CD4-positive, alpha-beta memory T cell (primary cell): Measurements from ENCODE around the gene RAP1A. TPM values are rescaled to one million over a fixed set of nuclear protein-coding genes. Genes with fewer than 3 reads are reported as not detected.
A peak's percentile ranks its signal among the peaks of the same experiment; 100 is the strongest.
"Not testable (repeated sequence)": the region's sequence is repeated elsewhere in the genome, so short reads cannot be mapped to it uniquely, and the experiment has no call there.

Experiments
- CTCF ChIA-PET: fragments of 350-600 bp; sonication (Branson Sonifier 250); formaldehyde crosslinking; loops from one replicate; lab custom pipeline; 2021; ENCODE audit warnings: inconsistent platforms; ENCODE audit not compliant: partially characterized antibody; lab: Charles Lee
- POLR2A ChIA-PET: fragments of 350-600 bp; sonication (Branson Sonifier 250); formaldehyde crosslinking; loops from one replicate; lab custom pipeline; 2021; ENCODE audit not compliant: partially characterized antibody; lab: Charles Lee
- DNase-seq, 5 donors: peaks; one replicate each; pipeline versions ENCODE4 v3.0.0 to v3.0.0-alpha.2; 2020 to 2022; ENCODE audit warnings: mixed read lengths in 1 of 5
- H3K27ac ChIP-seq: one replicate; pipeline ENCODE4 v1.7.0; 2013; ENCODE audit warnings: low read depth, low read length
- H3K27me3 ChIP-seq: 2 replicates; pipeline ENCODE4 v1.7.0; 2013; ENCODE audit warnings: mild to moderate bottlenecking, low read length, moderate library complexity; ENCODE audit not compliant: insufficient read depth
- H3K36me3 ChIP-seq: 2 replicates; pipeline ENCODE4 v1.7.0; 2013; ENCODE audit warnings: mild to moderate bottlenecking, low read length, moderate library complexity; ENCODE audit not compliant: insufficient read depth
- H3K4me1 ChIP-seq: 2 replicates; pipeline ENCODE4 v1.7.0; 2013; ENCODE audit warnings: mild to moderate bottlenecking, low read length, moderate library complexity; ENCODE audit not compliant: insufficient read depth
- H3K4me3 ChIP-seq, 2 donors: one replicate each; pipeline ENCODE4 v1.7.0; 2013; ENCODE audit warnings: low read length in 2 of 2, mild to moderate bottlenecking in 1 of 2
- H3K9me3 ChIP-seq, 2 donors: one replicate each; pipeline ENCODE4 v1.7.0; 2013; ENCODE audit warnings: low read length in 2 of 2, control low read depth in 1 of 2; ENCODE audit not compliant: control insufficient read depth in 1 of 2
- H3K27ac Mint-ChIP-seq, 7 donors: one replicate each; pipeline ENCODE4 v1.8.0; 2020 to 2021; ENCODE audit warnings: mixed read lengths in 7 of 7, mild to moderate bottlenecking in 6 of 7, inconsistent platforms in 3 of 7, moderate library complexity in 3 of 7
- H3K27me3 Mint-ChIP-seq, 2 donors: one replicate each; pipeline ENCODE4 v1.8.0; 2020 to 2021; ENCODE audit warnings: mixed read lengths in 2 of 2
- H3K36me3 Mint-ChIP-seq, 2 donors: one replicate each; pipeline ENCODE4 v1.8.0; 2020 to 2021; ENCODE audit warnings: mixed read lengths in 2 of 2, inconsistent platforms in 1 of 2, mild to moderate bottlenecking in 1 of 2
- H3K4me1 Mint-ChIP-seq, 4 donors: one replicate each; pipeline ENCODE4 v1.8.0; 2020 to 2021; ENCODE audit warnings: mixed read lengths in 4 of 4, mild to moderate bottlenecking in 1 of 4
- H3K4me3 Mint-ChIP-seq, 8 donors: one replicate each; pipeline ENCODE4 v1.8.0; 2020 to 2021; ENCODE audit warnings: mixed read lengths in 8 of 8, mild to moderate bottlenecking in 7 of 8, moderate library complexity in 6 of 8, inconsistent platforms in 3 of 8
- H3K9me3 Mint-ChIP-seq, 8 donors: one replicate each; pipeline ENCODE4 v1.8.0; 2020 to 2021; ENCODE audit warnings: mixed read lengths in 8 of 8, mild to moderate bottlenecking in 5 of 8, inconsistent platforms in 3 of 8, moderate library complexity in 1 of 8
- intact Hi-C: fragments of 100-400 bp; cut with micrococcal nuclease; formaldehyde crosslinking; loops from one replicate; pipeline ENCODE4 v1.15.1; 2023
- polyA plus RNA-seq, 2 donors: library from polyadenylated mRNA; unstranded; fragments of 300-500 nt; fragmentation: Illumina TruSeq; gene quantifications; one replicate each; pipeline ENCODE4 v1.2.3, GENCODE V29; 2021
- total RNA-seq, 2 experiments: library from RNA; stranded (reverse); gene quantifications; one replicate each; pipeline ENCODE4 v1.2.3, GENCODE V29; 2021

The RAP1A gene
- total and polyA plus RNA-seq, 4 experiments from 2014 or later, result 67.2 to 134 (median 108) TPM

DNA sequence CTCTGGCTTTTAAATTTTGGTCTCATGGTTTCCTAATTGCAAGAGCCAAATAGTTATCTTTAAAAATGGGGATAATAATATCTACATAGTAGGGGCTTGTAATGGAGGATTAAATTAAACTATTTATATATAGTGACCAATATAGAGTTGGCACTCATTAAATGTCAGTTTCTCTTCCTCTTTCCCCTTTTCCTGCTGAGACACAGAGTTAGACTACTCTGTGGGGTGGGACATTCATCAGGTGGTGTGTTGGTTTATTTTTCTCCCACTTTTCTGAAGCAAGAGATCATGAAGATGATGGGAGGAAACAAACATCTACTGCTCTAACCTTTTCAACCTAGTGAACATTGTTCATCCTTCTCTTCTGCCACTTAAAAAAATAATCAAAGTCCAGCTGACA is 17.3 kb upstream of the RAP1A start:
- Mint-ChIP-seq H3K9me3 (no peaks in the 10 kb centered on the region), H3K36me3 (no peaks in the 10 kb centered on the region), H3K4me3 (peak overlapping the region in 4 of 8 donors; percentile 72 to 89 (median 80)), H3K4me1 (peaks cover 74 to 93% (median 88%) of the 10 kb centered on the region in 4 donors), H3K27me3 (no peaks in the 10 kb centered on the region), H3K27ac (peak overlapping the region; percentile 85 to 97 (median 91))
- Histone ChIP-seq H3K36me3 (no peaks in the 10 kb centered on the region), H3K27ac (no peak overlapping the region), H3K4me3 (no peak overlapping the region), H3K27me3 (no peaks in the 10 kb centered on the region), H3K4me1 (peaks cover 94% of the 10 kb centered on the region), H3K9me3 (no peaks in the 10 kb centered on the region)
- ChIA-PET POLR2A (interaction anchor here (0.7 to 9.9 kb wide), 5 partner anchors 11 to 116 kb away, joined by 7 to 244 read pairs (median 42); partner anchors contain the start of genes ADORA3, RAP1A and TMIGD3), CTCF (interaction anchor here (1.4 to 6.7 kb wide), 5 partner anchors 10 to 94 kb away, joined by 3 to 45 read pairs (median 11); no protein-coding TSS in a partner anchor)
- intact Hi-C loops, result no loop called here
- no peak for DNase-seq

DNA sequence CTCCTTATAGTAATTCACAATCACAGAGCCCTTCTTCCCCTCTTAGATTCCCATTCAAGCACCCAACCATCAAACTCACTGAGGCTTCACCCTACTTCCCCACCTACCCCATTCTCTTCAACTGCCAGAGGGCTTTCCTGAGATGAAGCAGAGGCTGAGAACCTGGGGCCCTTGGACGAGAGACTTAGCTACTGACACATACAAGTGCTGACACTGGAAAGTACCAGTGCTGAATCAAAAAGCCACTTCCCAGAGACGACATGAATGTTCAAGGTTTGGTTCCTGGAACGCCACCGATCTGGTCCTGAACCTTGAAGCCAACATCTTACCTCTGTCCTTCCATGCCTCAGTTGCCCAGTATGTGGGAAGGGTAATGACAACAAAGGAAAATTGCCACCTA is 16.6 kb upstream of the RAP1A start:
- Mint-ChIP-seq H3K9me3 (no peaks in the 10 kb centered on the region), H3K27me3 (no peaks in the 10 kb centered on the region), H3K36me3 (no peaks in the 10 kb centered on the region), H3K4me1 (peaks cover 67 to 87% (median 82%) of the 10 kb centered on the region in 4 donors), H3K4me3 (peak overlapping the region in 6 of 8 donors; percentile 54 to 89 (median 73)), H3K27ac (peak overlapping the region; percentile 85 to 97 (median 91))
- Histone ChIP-seq H3K36me3 (no peaks in the 10 kb centered on the region), H3K9me3 (no peaks in the 10 kb centered on the region), H3K27ac (peak overlapping the region; percentile 27), H3K27me3 (no peaks in the 10 kb centered on the region), H3K4me1 (peaks cover 88% of the 10 kb centered on the region), H3K4me3 (no peak overlapping the region)
- ChIA-PET CTCF (interaction anchor here (0.7 to 6.7 kb wide), 11 partner anchors 8 to 94 kb away, joined by 3 to 45 read pairs (median 6); no protein-coding TSS in a partner anchor), POLR2A (interaction anchor here (1.0 to 9.9 kb wide), 8 partner anchors 11 to 154 kb away, joined by 5 to 244 read pairs (median 7); partner anchors contain the start of genes ADORA3, RAP1A, TMIGD3 and WDR77)
- no peak for DNase-seq
- intact Hi-C loops, result no loop called here

DNA sequence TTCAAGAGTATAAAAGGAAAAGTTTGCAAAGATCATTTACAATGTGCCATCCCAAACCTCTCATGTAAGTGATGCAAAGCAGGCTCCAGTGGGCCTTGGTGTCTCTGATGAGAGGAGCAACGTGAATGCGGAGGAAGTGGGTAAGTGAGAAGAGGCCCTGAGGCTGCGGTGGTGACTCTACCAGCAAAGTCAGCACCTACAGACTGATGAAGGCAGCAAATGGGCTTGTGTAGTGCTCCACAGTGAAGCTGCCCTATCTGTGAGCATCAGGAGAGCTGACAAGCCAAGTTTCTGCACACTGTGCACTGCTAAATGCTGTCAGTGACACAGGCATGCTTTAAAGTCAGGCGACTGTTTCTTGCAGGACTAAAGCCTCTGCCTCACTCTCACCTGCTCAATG is 15.6 kb upstream of the RAP1A start:
- ChIA-PET CTCF (interaction anchor here (0.7 to 6.7 kb wide), 13 partner anchors 10 to 95 kb away, joined by 3 to 45 read pairs (median 6); no protein-coding TSS in a partner anchor), POLR2A (interaction anchor here (0.7 to 9.9 kb wide), 14 partner anchors 10 to 155 kb away, joined by 3 to 244 read pairs (median 6); partner anchors contain the start of genes RAP1A and WDR77)
- peak overlapping the region; percentile 27 for H3K27ac ChIP-seq

DNA sequence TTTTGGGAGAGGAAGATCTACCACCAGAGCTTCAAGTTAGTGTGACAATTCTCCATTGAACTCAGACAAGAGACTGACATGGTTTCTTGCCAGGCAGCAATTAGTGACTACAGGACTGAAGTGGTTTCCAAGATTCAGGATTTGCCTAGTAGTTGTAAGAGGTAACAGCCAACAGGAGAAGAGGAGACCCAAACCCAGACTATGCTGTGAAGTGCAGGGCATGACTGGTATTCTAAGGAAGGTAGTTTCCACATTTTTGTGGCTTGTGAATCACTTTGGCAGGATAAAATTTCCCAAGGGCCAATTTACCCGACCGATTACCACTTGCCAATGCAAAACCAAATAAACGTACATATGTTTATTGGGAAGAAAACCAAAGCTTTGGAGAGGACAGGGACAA is 14.7 kb upstream of the RAP1A start:
- Mint-ChIP-seq H3K9me3 (peaks cover 0 to 3% (median 0%) of the 10 kb centered on the region in 8 donors), H3K27me3 (no peaks in the 10 kb centered on the region), H3K36me3 (no peaks in the 10 kb centered on the region), H3K4me1 (peaks cover 55 to 80% (median 70%) of the 10 kb centered on the region in 4 donors), H3K4me3 (peak overlapping the region in 4 of 8 donors; percentile 28 to 89 (median 80)), H3K27ac (peak overlapping the region; percentile 85 to 97 (median 90))
- Histone ChIP-seq H3K9me3 (no peaks in the 10 kb centered on the region), H3K27me3 (no peaks in the 10 kb centered on the region), H3K4me3 (no peak overlapping the region), H3K27ac (peak overlapping the region; percentile 27), H3K4me1 (peaks cover 68% of the 10 kb centered on the region), H3K36me3 (no peaks in the 10 kb centered on the region)
- DNase-seq, result no peak
- intact Hi-C loops, result loop anchor here (1.0 kb wide), 2 partner anchors 12 to 14 kb away; partner anchors contain the start of gene RAP1A
- ChIA-PET POLR2A (interaction anchor here (0.8 to 9.9 kb wide), 7 partner anchors 9 to 96 kb away, joined by 3 to 244 read pairs (median 7); partner anchors contain the start of gene RAP1A), CTCF (interaction anchor here (1.0 to 6.7 kb wide), 12 partner anchors 9 to 97 kb away, joined by 3 to 45 read pairs (median 7); no protein-coding TSS in a partner anchor)

More for the DNA sequence above, 15.6 kb upstream of the RAP1A start:
- no peaks in the 10 kb centered on the region for H3K9me3 ChIP-seq
- H3K4me1 ChIP-seq, result peaks cover 78% of the 10 kb centered on the region
- intact Hi-C loops, result loop anchor here (1.0 kb wide), 2 partner anchors 11 to 15 kb away; partner anchors contain the start of gene RAP1A
- H3K36me3 Mint-ChIP-seq, result no peaks in the 10 kb centered on the region
- H3K9me3 Mint-ChIP-seq, result no peaks in the 10 kb centered on the region
- no peaks in the 10 kb centered on the region for H3K36me3 ChIP-seq
- H3K4me3 Mint-ChIP-seq, result peak overlapping the region; percentile 26 to 89 (median 72)
- peak overlapping the region; percentile 85 to 97 (median 91) for H3K27ac Mint-ChIP-seq
- no peak overlapping the region for H3K4me3 ChIP-seq
- DNase-seq, result peak; percentile 80 to 91 (median 85)
- no peaks in the 10 kb centered on the region for H3K27me3 ChIP-seq
- H3K4me1 Mint-ChIP-seq, result peaks cover 58 to 80% (median 73%) of the 10 kb centered on the region in 4 donors
- H3K27me3 Mint-ChIP-seq, result no peaks in the 10 kb centered on the region

DNA sequence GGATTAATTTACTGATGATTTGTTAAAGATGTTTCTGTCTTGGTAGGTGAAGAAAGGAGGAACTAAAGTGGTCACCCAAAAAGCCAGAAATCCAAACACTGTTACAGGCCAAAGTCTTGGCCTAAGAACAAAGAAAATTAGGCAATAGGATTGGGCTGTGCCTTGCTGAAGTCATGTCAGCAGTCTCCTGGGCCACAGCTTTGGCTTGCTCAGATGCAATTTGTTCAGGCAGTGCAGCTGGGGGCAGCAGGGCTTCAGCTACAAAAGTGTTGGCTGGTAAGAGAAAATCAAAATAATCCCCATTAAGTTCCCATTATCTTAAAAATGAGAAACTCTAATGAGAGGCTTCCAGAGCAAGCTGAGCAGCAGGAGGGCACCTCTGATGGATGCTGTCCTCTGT is 14.0 kb upstream of the RAP1A start:
- Mint-ChIP-seq H3K4me3 (peak overlapping the region in 3 of 8 donors; percentile 18 to 54 (median 35)), H3K9me3 (peaks cover 0 to 3% (median 0%) of the 10 kb centered on the region in 8 donors), H3K36me3 (no peaks in the 10 kb centered on the region), H3K27me3 (no peaks in the 10 kb centered on the region), H3K27ac (peak overlapping the region; percentile 80 to 97 (median 89)), H3K4me1 (peaks cover 49 to 80% (median 65%) of the 10 kb centered on the region in 4 donors)
- intact Hi-C loops, result no loop called here
- no peaks in the 10 kb centered on the region for H3K36me3 ChIP-seq
- peaks cover 62% of the 10 kb centered on the region for H3K4me1 ChIP-seq
- peak overlapping the region; percentile 27 for H3K27ac ChIP-seq
- ChIA-PET POLR2A (interaction anchor here (4.1 to 9.9 kb wide), 3 partner anchors 14 to 97 kb away, joined by 42 to 244 read pairs (median 144); partner anchors contain the start of gene RAP1A), CTCF (interaction anchor here (1.3 to 2.2 kb wide), 5 partner anchors 8 to 98 kb away, joined by 4 to 11 read pairs (median 6); no protein-coding TSS in a partner anchor)
- no peaks in the 10 kb centered on the region for H3K27me3 ChIP-seq
- H3K4me3 ChIP-seq, result no peak overlapping the region
- DNase-seq, result no peak
- no peaks in the 10 kb centered on the region for H3K9me3 ChIP-seq

DNA sequence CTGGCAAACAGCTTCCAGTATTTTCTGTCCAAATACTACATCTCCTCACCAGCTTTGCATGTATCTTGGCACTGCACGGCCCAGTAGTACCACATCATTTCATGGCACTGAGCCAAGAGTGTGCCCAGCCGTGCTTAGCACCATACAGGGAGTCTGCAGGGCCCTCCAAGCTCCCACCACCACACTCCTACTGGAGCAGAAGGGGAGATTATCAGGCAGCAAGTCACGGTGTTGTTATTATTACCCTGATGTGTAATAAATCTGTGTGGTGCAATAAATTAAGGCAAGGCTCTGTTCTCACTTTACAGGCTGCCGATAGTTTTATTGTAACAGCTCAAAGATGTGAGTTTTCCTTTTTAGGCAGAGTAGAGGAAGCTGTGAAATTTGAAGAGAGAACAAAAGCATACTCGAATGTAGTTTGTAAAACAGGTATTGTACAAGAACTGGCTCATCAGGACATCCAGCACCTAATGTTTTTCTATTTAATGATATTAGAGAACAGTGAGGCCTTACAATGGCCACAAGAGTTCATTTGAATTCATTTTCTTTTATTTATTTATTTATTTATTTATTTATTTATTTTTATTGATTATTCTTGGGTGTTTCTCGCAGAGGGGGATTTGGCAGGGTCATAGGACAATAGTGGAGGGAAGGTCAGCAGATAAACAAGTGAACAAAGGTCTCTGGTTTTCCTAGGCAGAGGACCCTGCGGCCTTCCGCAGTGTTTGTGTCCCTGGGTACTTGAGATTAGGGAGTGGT is 13.0 kb upstream of the RAP1A start:
- H3K4me3 ChIP-seq, H3K9me3 ChIP-seq, H3K9me3 Mint-ChIP-seq, H3K27me3 ChIP-seq, H3K27me3 Mint-ChIP-seq, intact Hi-C loops, H3K36me3 Mint-ChIP-seq, DNase-seq, H3K36me3 ChIP-seq: not testable (repeated sequence)
- CTCF ChIA-PET, result interaction anchor here (1.3 to 2.2 kb wide), 4 partner anchors 10 to 99 kb away, joined by 4 to 11 read pairs (median 6); no protein-coding TSS in a partner anchor
- Mint-ChIP-seq H3K4me3 (peak overlapping the region in 4 of 8 donors; percentile 2 to 73 (median 30)), H3K27ac (peak overlapping the region; percentile 78 to 97 (median 87)), H3K4me1 (peaks cover 38 to 71% (median 54%) of the 10 kb centered on the region in 4 donors)
- POLR2A ChIA-PET, result interaction anchor here (0.5 to 9.9 kb wide), 7 partner anchors 9 to 105 kb away, joined by 3 to 244 read pairs (median 5); partner anchors contain the start of gene RAP1A
- H3K27ac ChIP-seq, result peak overlapping the region; percentile 27
- peaks cover 51% of the 10 kb centered on the region for H3K4me1 ChIP-seq
